Measurements from ENCODE around the gene CYYR1.

The CYYR1 gene

DNA sequence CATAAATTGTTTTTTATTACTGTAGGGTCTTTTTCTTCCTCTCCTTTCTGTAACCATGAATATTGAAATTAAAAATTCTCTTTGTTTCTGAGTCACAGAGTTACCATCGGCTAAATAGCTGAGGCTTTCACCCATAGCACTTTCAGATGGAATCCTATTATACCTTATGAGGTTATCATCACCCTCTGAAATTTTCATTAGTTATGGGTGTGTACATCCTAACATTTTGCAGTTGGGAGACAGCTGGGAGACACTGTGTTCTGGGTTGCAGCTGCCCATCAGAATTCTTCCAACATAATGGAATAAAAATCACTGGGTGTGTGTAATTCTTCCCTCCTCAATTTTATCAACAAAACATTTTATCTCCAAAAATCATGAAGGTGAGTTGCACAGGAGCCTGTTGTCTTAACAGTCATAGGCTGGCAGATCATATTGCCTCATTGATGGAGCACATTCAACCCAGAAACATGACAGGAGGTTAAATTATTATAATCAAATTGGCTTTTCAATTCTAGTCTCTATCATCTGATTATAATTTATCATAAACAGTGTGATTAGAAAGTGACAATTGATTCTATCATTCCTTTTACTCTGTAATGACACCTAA, 17.4 kb downstream of the CYYR1 start:
- no peak for DNase-seq (ENCODE audit: extremely low read depth, low read depth)
- TF ChIP-seq, protein P1, sequence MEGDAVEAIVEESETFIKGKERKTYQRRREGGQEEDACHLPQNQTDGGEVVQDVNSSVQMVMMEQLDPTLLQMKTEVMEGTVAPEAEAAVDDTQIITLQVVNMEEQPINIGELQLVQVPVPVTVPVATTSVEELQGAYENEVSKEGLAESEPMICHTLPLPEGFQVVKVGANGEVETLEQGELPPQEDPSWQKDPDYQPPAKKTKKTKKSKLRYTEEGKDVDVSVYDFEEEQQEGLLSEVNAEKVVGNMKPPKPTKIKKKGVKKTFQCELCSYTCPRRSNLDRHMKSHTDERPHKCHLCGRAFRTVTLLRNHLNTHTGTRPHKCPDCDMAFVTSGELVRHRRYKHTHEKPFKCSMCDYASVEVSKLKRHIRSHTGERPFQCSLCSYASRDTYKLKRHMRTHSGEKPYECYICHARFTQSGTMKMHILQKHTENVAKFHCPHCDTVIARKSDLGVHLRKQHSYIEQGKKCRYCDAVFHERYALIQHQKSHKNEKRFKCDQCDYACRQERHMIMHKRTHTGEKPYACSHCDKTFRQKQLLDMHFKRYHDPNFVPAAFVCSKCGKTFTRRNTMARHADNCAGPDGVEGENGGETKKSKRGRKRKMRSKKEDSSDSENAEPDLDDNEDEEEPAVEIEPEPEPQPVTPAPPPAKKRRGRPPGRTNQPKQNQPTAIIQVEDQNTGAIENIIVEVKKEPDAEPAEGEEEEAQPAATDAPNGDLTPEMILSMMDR (IDR thresholded peaks at IDR 0.05; ENCODE audit: low read depth, low read length, missing control alignments) = no peak
- no peak overlapping the region for H3K4me3 ChIP-seq (replicated peaks; ENCODE audit: low read depth, low read length)

DNA sequence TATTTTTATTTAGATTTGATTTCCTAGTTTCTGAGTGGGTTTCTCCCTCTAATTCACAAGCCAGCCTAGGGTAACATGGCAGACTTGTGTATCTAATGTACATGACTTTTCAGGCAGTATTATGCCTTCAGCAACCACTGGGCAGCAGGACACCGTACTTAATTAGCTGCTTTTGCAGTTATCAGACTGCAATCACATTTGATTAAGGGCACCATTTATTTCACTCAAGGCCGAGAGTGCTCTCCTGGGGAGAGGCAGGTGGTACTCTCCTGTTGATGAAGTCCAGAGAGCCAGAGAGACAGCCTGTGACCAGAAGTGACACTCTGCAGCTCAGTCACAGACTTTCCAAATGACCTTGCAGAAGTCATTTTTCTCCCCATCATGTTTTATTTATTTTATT, 18.7 kb downstream of the CYYR1 start:
- TF ChIP-seq, protein P1 (IDR thresholded peaks at IDR 0.05; ENCODE audit: low read depth, low read length, missing control alignments) = no peak
- H3K4me3 ChIP-seq (replicated peaks; ENCODE audit: low read depth, low read length) = no peak overlapping the region
- DNase-seq (ENCODE audit: extremely low read depth, low read depth) = no peak

DNA sequence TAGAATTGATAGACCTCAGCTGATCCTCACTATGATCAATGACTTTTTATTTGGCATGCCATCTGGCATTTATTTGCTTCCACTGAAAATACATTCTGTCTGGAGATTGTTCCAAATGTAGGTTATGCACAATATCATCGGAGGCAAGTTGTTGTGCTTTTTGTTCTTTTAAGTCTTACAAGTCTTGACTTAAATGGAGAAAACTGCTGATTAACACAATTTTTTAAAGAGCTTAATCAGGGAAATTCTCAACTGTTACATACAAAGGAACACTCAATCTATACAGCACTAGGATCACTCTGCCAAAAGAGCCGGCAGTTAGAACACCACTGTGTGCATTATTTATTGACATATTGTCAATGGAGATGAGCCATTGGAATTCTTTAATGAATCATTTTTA, 19.2 kb downstream of the CYYR1 start:
- DNase-seq (ENCODE audit: extremely low read depth, low read depth) = no peak
- H3K4me3 ChIP-seq (replicated peaks; ENCODE audit: low read depth, low read length) = no peak overlapping the region
- TF ChIP-seq, protein P1 (IDR thresholded peaks at IDR 0.05; ENCODE audit: low read depth, low read length, missing control alignments) = no peak

DNA sequence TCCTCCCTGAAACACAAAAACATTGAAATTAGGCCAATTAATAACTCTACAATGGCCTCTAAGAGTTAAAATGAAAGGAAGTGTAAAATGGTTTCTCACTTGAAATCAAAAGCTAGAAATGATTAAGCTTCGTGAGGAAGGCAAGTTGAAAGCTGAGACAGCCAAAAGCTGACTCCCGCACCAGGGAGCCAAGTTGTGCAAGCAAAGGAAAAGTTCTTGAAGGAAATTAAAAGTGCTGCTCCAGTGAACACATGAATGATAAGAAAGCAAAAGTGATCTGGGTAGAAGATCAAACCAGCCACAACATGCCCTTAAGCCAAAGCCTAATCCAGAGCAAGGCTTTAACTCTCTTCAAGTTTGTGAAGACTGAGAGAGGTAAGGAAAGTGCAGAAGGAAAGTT, 22.8 kb downstream of the CYYR1 start:
- TF ChIP-seq, protein P1 (IDR thresholded peaks at IDR 0.05; ENCODE audit: low read depth, low read length, missing control alignments) = no peak
- DNase-seq (ENCODE audit: extremely low read depth, low read depth) = no peak
- no peak overlapping the region for H3K4me3 ChIP-seq (replicated peaks; ENCODE audit: low read depth, low read length)

DNA sequence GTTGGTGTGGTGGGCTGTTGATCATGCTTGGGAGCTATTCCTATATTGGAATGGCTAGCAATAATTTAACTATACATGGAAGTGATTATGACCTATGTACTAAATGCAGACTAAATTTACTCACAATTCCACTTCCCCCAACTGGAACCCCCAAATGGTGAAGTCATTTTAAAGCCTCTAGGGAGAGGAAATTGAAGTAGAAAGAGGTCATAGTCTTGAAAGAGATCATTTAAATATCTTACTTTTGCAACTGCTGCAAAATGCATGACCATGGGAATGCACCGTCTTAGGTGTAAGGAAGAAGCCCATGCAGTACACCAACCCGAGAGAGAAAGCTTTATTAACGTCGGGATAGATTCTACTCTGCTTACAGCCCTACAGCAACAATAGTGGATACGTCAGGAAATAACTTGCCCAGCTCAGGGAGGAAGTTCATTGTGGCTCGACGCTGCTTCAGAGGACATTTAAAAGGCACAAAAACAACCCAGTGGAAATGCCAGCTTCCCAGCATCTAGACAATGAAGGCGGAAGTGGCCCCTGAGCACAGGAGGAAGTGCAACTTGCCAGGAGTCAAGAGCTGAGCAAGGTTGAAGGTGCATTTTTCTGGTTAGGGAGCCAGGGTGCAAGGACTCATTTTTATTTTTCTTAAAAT, 26.5 kb downstream of the CYYR1 start:
- TF ChIP-seq, protein P1 (IDR thresholded peaks at IDR 0.05; ENCODE audit: low read depth, low read length, missing control alignments) = no peak

DNA sequence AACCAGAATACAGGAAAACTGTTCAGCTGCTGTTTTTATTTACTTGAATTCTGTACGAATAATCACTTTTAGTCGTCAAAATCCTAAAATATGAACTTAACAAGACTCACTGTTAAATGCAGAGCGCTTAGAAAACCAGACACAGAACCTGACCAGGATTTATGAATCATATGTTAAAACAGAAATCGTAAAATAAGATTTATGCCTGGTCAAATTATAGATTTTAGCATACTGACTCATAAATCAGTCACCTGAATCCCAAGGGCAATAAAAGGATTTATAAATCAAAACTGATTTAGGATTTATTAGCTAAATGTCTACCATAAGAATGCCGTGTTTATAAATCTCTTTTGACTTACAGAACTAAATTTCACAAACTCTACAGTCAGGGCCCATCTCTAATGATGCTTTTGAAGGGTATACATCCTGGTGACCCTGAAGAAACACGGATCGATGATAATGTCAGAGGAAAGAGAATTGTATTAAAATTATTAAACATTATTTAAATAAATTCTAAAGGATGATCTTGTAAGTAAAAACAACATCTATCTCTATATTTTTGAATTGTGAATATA, 28.8 kb downstream of the CYYR1 start:
- TF ChIP-seq, protein P1 (IDR thresholded peaks at IDR 0.05; ENCODE audit: low read depth, low read length, missing control alignments) = no peak
- DNase-seq (ENCODE audit: extremely low read depth, low read depth) = no peak
- H3K4me3 ChIP-seq (replicated peaks; ENCODE audit: low read depth, low read length) = no peak overlapping the region

More for the DNA sequence above, 26.5 kb downstream of the CYYR1 start:
- DNase-seq (ENCODE audit: extremely low read depth, low read depth) = no peak
- no peak overlapping the region for H3K4me3 ChIP-seq (replicated peaks; ENCODE audit: low read depth, low read length)
